ENCODE results near the gene SLC18A3. TPM values are rescaled to one million over a fixed set of nuclear protein-coding genes. Genes with fewer than 3 reads are reported as not detected.

SLC18A3 gene
- polyA plus RNA-seq, 1 of the 3 experiments (the other 2 are of a cell fraction) = 1.7 TPM

DNA sequence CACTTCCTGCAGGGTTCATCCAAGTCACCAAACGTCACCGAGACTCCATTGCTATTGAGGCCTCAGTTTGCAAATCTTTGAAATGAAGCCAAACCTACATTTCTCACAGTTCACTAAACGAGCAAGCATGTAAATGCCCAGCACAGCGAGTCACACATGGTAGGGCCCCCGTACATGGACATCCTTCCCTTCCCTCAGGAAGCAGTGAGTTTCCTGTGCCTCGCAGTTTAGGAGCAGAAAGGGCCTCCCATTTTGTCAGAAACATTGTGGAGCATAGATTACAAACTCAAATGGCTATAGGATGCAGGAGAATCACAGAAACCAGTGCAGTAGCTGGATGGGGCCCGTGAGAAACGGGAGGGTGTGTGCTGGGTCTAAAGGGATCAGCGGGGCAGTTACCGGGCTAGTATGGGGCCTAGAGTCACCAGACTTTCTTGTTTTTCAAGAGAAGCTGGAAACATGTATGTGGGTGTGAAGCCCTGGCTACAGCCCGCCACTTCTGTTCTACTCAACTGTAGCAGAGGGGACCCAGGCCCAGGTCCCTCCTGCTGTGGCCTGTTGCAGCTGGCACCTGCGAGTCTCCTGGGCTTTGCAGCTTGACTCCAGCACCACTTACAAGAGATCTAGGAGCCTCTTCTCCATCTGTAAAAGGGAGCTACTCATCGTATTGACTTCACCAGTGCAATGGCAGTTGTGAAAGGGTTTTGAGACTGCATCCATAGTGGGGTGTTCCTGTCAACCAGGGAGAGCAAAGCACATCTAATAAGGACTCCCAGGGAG, 14.2 kb upstream of the SLC18A3 start:
- DNase-seq = no peak

DNA sequence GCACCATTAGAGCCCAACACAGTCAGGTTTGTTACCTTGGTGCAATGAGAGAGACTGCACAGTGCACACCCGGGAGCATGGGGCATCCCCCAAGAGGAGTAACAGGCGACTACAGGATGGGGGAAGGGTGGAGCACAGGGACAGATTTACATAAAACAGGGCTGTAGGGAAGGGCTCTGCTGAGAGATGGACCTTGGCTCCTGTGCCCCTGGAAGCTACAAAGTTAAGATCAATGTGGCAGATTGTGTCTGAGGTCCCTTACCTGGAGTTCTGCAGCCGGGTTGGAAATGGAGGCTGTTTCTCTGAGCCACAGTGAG, 13.7 kb upstream of the SLC18A3 start:
- CTCF ChIA-PET = interaction anchor here (1.2 to 2.3 kb wide), 3 partner anchors 10 to 24 kb away, joined by 3 to 36 read pairs (median 3); no protein-coding TSS in a partner anchor
- POLR2A ChIA-PET = interaction anchor here (2.5 kb wide), 1 partner anchor 13 kb away, joined by 7 read pairs; the partner anchor contains the start of gene SLC18A3
- WGBS (ENCODE audit: low lambda C conversion rate) = 72% methylated on average over 2 of the region's 3 CpGs
- no peak for TF ChIP-seq TEAD4 (IDR thresholded peaks at IDR 0.05; ENCODE audit: borderline replicate concordance, insufficient read depth)
- no peak for TF ChIP-seq MXI1 (IDR thresholded peaks at IDR 0.05; ENCODE audit: low read depth, low read length)
- no peak for TF ChIP-seq RAD21 (IDR thresholded peaks at IDR 0.05; ENCODE audit: low read length)
- TF ChIP-seq MEF2A (IDR thresholded peaks at IDR 0.05; ENCODE audit: borderline replicate concordance, low read depth) = no peak
- no peak for TF ChIP-seq EZH2phosphoT487 (IDR thresholded peaks at IDR 0.05; ENCODE audit: borderline replicate concordance, low read depth)
- no peak for TF ChIP-seq ZBTB33 (IDR thresholded peaks at IDR 0.05; ENCODE audit: borderline replicate concordance, low read depth)
- no peak for TF ChIP-seq USF1 (IDR thresholded peaks at IDR 0.05; ENCODE audit: borderline replicate concordance, low read depth)
- TF ChIP-seq RXRA (IDR thresholded peaks at IDR 0.05; ENCODE audit: borderline replicate concordance, low read depth) = no peak
- TF ChIP-seq SMC3 (IDR thresholded peaks at IDR 0.05; ENCODE audit: low read depth, low read length) = no peak
- no peak for TF ChIP-seq NRF1 (IDR thresholded peaks at IDR 0.05; ENCODE audit: low read depth, low read length)
- no peak for TF ChIP-seq GATA2 (CRISPR knock-in tag; IDR thresholded peaks at IDR 0.05)
- no peak for TF ChIP-seq TAF1 (IDR thresholded peaks at IDR 0.05; ENCODE audit: borderline replicate concordance, low read depth, low read length)

More for the DNA sequence above, 14.2 kb upstream of the SLC18A3 start:
- H4K20me1 ChIP-seq (ENCODE audit: insufficient read depth) = no peaks in the 10 kb centered on the region
- H3K9me2 ChIP-seq = no peaks in the 10 kb centered on the region
- no peak overlapping the region for H2AFZ ChIP-seq (ENCODE audit: low read depth)
- no peak overlapping the region for H3K27ac ChIP-seq (ENCODE audit: low read depth in 2 of 2, low read length in 1 of 2)
- H3K79me2 ChIP-seq (ENCODE audit: insufficient read depth) = no peaks in the 10 kb centered on the region
- peaks cover 0 to 15% of the 10 kb centered on the region in 2 experiments; a peak in 1 of 4 replicates for H3K4me1 ChIP-seq (ENCODE audit: control insufficient read depth in 1 of 2, insufficient read depth in 2 of 2, low read depth in 1 of 2, low read length in 1 of 2)
- H3F3A ChIP-seq (replicated peaks; ENCODE audit: insufficient read depth) = no peaks in the 10 kb centered on the region
- TF ChIP-seq RFX5 (IDR thresholded peaks at IDR 0.05; ENCODE audit: low read length) = no peak
- no peak for TF ChIP-seq MAX (IDR thresholded peaks at IDR 0.05; ENCODE audit: low read depth)
- TF ChIP-seq USF2 (IDR thresholded peaks at IDR 0.05; ENCODE audit: borderline replicate concordance, low read depth, low read length) = no peak
- no peak for TF ChIP-seq MEF2A (IDR thresholded peaks at IDR 0.05; ENCODE audit: borderline replicate concordance, low read depth)
- no peak for TF ChIP-seq ZBTB33 (IDR thresholded peaks at IDR 0.05; ENCODE audit: borderline replicate concordance, low read depth)
- H3K36me3 ChIP-seq (replicated peaks in 1 of 2; ENCODE audit: control insufficient read depth in 1 of 2, insufficient read depth in 2 of 2, low read length in 1 of 2) = no peaks in the 10 kb centered on the region
- no peak overlapping the region for H3K9ac ChIP-seq
- POLR2A ChIA-PET = interaction anchor here (1.4 to 2.5 kb wide), 2 partner anchors 14 to 166 kb away, joined by 4 to 7 read pairs; partner anchors contain the start of genes OGDHL and SLC18A3
- H3K4me2 ChIP-seq = no peak overlapping the region
- no peak overlapping the region for H3K4me3 ChIP-seq (ENCODE audit: low read depth in 2 of 2, low read length in 1 of 2)
- no peaks in the 10 kb centered on the region for H3K27me3 ChIP-seq (ENCODE audit: insufficient read depth)
- H3K9me3 ChIP-seq = no peaks in the 10 kb centered on the region
- WGBS (ENCODE audit: low lambda C conversion rate) = 78% methylated on average over 9 of the region's 13 CpGs
- CTCF ChIA-PET = interaction anchor here (0.8 to 4.0 kb wide), 19 partner anchors 11 to 1043 kb away, joined by 3 to 36 read pairs (median 4); partner anchors contain the start of genes OGDHL, PARG and TIMM23B

More for the DNA sequence above, 13.7 kb upstream of the SLC18A3 start:
- Histone ChIP-seq H2AFZ (ENCODE audit: low read depth) (no peak overlapping the region), H4K20me1 (ENCODE audit: insufficient read depth) (no peaks in the 10 kb centered on the region), H3K4me3 (ENCODE audit: low read depth in 2 of 2, low read length in 1 of 2) (no peak overlapping the region), H3K36me3 (replicated peaks in 1 of 2; ENCODE audit: control insufficient read depth in 1 of 2, insufficient read depth in 2 of 2, low read length in 1 of 2) (no peaks in the 10 kb centered on the region), H3K9me3 (no peaks in the 10 kb centered on the region), H3K27ac (ENCODE audit: low read depth in 2 of 2, low read length in 1 of 2) (no peak overlapping the region), H3K4me2 (no peak overlapping the region), H3K9me2 (no peaks in the 10 kb centered on the region), H3F3A (replicated peaks; ENCODE audit: insufficient read depth) (no peaks in the 10 kb centered on the region), H3K4me1 (ENCODE audit: control insufficient read depth in 1 of 2, insufficient read depth in 2 of 2, low read depth in 1 of 2, low read length in 1 of 2) (peaks cover 0 to 15% of the 10 kb centered on the region in 2 experiments; a peak in 1 of 4 replicates), H3K27me3 (ENCODE audit: insufficient read depth) (no peaks in the 10 kb centered on the region), H3K79me2 (ENCODE audit: insufficient read depth) (no peaks in the 10 kb centered on the region), H3K9ac (no peak overlapping the region)
- no peak for DNase-seq
